ENCODE results near the gene RAB6B. TPM values are rescaled to one million over a fixed set of nuclear protein-coding genes. Genes with fewer than 3 reads are reported as not detected.

The RAB6B gene
- polyA plus RNA-seq, 6 donors from 2014 or later: 0.15 to 0.74 (median 0.24) TPM; not detected in 1

- no peaks in the 10 kb centered on the region for H3K36me3 Mint-ChIP-seq
- H3K9me3 Mint-ChIP-seq: no peaks in the 10 kb centered on the region
- ATAC-seq (ENCODE audit: low read depth in 2 of 2) (no peak), DNase-seq (no peak)
- peak overlapping the region in 1 of 6 donors; percentile 47 for H3K27ac Mint-ChIP-seq
- H3K4me3 Mint-ChIP-seq: no peak overlapping the region
- H3K27me3 Mint-ChIP-seq: peaks cover 0 to 7% (median 5%) of the 10 kb centered on the region in 3 donors
- no peaks in the 10 kb centered on the region for H3K4me1 Mint-ChIP-seq
These were observed 40.4 kb upstream of the RAB6B start for GRCh38 chr3:133935843-133936769.

GRCh38 chr3:133934996-133935842 is 39.5 kb upstream of the RAB6B start:
- H3K4me3 Mint-ChIP-seq: no peak overlapping the region
- DNase-seq: no peak
- H3K4me1 Mint-ChIP-seq: no peaks in the 10 kb centered on the region
- H3K9me3 Mint-ChIP-seq: no peaks in the 10 kb centered on the region
- H3K36me3 Mint-ChIP-seq: no peaks in the 10 kb centered on the region
- ATAC-seq (ENCODE audit: low read depth in 2 of 2): no peak
- H3K27me3 Mint-ChIP-seq: peaks cover 0 to 7% (median 5%) of the 10 kb centered on the region in 3 donors
- no peak overlapping the region for H3K27ac Mint-ChIP-seq

DNA sequence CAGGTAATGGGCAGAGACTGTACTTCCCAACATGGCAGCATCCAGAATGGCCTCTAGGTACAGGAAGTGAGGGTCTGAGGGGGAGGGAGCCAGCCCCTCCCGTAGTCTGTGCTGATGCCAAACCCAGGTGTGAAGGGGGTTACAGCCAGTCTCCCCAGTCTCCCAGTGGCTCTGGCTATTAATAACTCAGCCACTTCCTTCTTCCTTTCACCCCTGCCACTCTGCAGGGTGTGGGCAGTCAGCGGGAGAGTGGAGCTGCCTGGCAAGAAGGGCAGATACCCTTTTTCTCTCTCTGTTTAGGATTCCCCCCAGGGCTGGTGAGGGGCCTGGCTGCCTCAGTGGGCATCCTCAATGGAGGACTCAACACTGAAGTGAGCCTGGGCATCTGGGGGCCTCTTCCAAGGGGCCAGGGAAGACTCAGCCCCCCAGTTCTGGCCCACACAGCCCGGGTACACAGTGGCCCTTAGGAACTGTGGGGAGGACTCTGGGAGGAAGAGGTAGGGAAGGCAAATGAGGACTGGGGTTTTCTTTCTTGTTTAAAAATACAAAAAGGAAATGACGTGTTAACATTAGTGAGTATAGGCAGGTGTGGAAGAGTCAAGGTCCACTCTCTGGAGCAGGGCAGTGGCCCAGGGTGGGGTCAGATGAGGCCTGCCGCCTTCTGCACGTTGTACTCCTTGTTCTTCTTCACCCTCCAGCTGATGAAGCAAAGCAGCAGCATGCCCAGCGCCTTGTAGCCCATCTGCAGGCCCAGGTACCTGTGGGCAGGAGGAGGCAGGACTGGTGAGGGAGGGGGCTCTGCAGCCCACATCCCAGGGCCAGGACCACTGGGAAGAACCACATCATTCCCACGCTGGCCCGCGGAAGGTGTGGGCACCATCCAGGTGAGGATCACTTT is 38.6 kb upstream of the RAB6B start:
- Mint-ChIP-seq H3K4me1 (peaks cover 0 to 2% (median 0%) of the 10 kb centered on the region in 3 donors), H3K4me3 (no peak overlapping the region), H3K9me3 (no peaks in the 10 kb centered on the region), H3K36me3 (no peaks in the 10 kb centered on the region), H3K27ac (peak overlapping the region in 1 of 6 donors; percentile 15), H3K27me3 (peaks cover 0 to 9% (median 5%) of the 10 kb centered on the region in 3 donors)
- no peak for ATAC-seq (ENCODE audit: low read depth in 2 of 2)
- no peak for DNase-seq

GRCh38 chr3:133933097-133934024 is 37.7 kb upstream of the RAB6B start:
- H3K9me3 Mint-ChIP-seq: no peaks in the 10 kb centered on the region
- ATAC-seq (ENCODE audit: low read depth in 2 of 2): no peak
- H3K27me3 Mint-ChIP-seq: peaks cover 4 to 17% (median 5%) of the 10 kb centered on the region in 3 donors
- peaks cover 0 to 3% (median 0%) of the 10 kb centered on the region in 3 donors for H3K4me1 Mint-ChIP-seq
- H3K4me3 Mint-ChIP-seq: no peak overlapping the region
- no peak overlapping the region for H3K27ac Mint-ChIP-seq
- DNase-seq: no peak
- no peaks in the 10 kb centered on the region for H3K36me3 Mint-ChIP-seq

DNA sequence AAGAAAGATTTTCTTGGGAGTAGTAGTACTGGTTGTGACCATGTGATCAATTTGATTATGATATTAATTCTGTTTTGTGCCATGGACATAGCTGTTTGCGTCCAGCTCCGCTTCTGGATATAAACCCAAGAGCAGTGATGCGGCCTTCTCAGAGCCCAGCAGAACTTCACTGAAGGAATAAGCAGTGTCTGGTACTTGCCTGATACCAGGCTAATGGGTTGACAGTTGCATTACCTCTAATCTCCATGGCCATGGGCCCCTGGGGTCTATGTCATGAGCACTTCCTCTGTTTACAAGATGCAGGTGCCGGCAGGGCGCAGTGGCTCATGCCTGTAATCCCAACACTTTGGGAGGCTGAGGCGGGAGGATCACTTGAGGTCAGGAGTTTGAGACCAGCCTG is 36.3 kb upstream of the RAB6B start:
- Mint-ChIP-seq H3K4me3 (no peak overlapping the region), H3K27me3 (peaks cover 8 to 24% (median 14%) of the 10 kb centered on the region in 3 donors), H3K36me3 (no peaks in the 10 kb centered on the region), H3K4me1 (peaks cover 8 to 12% (median 12%) of the 10 kb centered on the region in 3 donors), H3K9me3 (no peaks in the 10 kb centered on the region), H3K27ac (no peak overlapping the region)
- DNase-seq: no peak
- ATAC-seq (ENCODE audit: low read depth in 2 of 2): no peak

- Mint-ChIP-seq H3K36me3 (no peaks in the 10 kb centered on the region), H3K27ac (no peak overlapping the region), H3K9me3 (no peaks in the 10 kb centered on the region), H3K4me3 (no peak overlapping the region), H3K4me1 (peaks cover 12 to 20% (median 19%) of the 10 kb centered on the region in 3 donors), H3K27me3 (peaks cover 13 to 33% (median 23%) of the 10 kb centered on the region in 3 donors)
- ATAC-seq (ENCODE audit: low read depth in 2 of 2): no peak
- no peak for DNase-seq
These were observed 35.4 kb upstream of the RAB6B start for GRCh38 chr3:133931084-133931483.

DNA sequence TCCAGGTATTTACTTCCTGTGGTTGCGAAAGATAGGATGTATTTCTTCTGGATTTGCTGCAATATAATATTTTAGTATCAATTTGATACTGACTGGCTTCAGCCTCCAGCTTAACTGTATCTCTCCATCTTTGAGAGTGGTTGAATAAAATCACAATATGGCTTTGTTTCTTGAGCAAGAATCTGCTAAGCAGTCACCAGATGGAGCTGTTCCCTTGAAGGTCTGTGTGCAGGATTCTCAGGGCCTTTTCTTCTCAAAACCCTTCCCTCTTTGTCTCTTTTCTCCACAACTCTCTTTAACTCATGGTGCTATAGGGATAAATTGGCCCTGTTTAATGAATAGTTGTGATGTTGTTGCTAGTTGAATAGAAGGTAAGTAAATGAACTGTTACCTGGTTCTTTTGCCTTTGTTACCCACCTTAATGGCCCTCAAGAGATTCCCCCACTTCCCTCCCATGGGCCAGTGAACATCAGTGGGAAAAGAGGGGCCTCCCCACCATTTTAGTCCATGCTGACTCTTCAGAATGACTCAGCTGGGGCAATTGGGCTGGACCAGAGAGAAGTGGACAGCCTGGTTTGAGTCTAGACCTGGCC is 34.8 kb upstream of the RAB6B start:
- H3K27me3 Mint-ChIP-seq: peaks cover 14 to 30% (median 20%) of the 10 kb centered on the region in 3 donors
- DNase-seq (no peak), ATAC-seq (ENCODE audit: low read depth in 2 of 2) (no peak)
- no peaks in the 10 kb centered on the region for H3K9me3 Mint-ChIP-seq
- H3K27ac Mint-ChIP-seq: no peak overlapping the region
- H3K4me1 Mint-ChIP-seq: peaks cover 12 to 20% (median 19%) of the 10 kb centered on the region in 3 donors
- H3K36me3 Mint-ChIP-seq: no peaks in the 10 kb centered on the region
- H3K4me3 Mint-ChIP-seq: peak overlapping the region in 1 of 8 donors; percentile 37

- Mint-ChIP-seq H3K4me1 (peaks cover 12 to 20% (median 19%) of the 10 kb centered on the region in 3 donors), H3K4me3 (peak overlapping the region in 5 of 8 donors; percentile 11 to 76 (median 61)), H3K27me3 (peaks cover 21 to 27% (median 22%) of the 10 kb centered on the region in 3 donors), H3K36me3 (no peaks in the 10 kb centered on the region), H3K9me3 (no peaks in the 10 kb centered on the region), H3K27ac (peak overlapping the region in 3 of 6 donors; percentile 56 to 92 (median 90))
- DNase-seq (no peak), ATAC-seq (ENCODE audit: low read depth in 2 of 2) (no peak)
These were observed 33.4 kb upstream of the RAB6B start for GRCh38 chr3:133928903-133929607.

GRCh38 chr3:133928136-133928893 is 32.6 kb upstream of the RAB6B start:
- no peaks in the 10 kb centered on the region for H3K36me3 Mint-ChIP-seq
- DNase-seq: no peak
- ATAC-seq (ENCODE audit: low read depth in 2 of 2): no peak
- H3K4me1 Mint-ChIP-seq: peaks cover 12 to 20% (median 19%) of the 10 kb centered on the region in 3 donors
- peak overlapping the region in 7 of 8 donors; percentile 35 to 80 (median 77) for H3K4me3 Mint-ChIP-seq
- peak overlapping the region in 4 of 6 donors; percentile 21 to 92 (median 56) for H3K27ac Mint-ChIP-seq
- H3K9me3 Mint-ChIP-seq: no peaks in the 10 kb centered on the region
- H3K27me3 Mint-ChIP-seq: peaks cover 21 to 27% (median 26%) of the 10 kb centered on the region in 3 donors

- Mint-ChIP-seq H3K27ac (peak overlapping the region in 3 of 6 donors; percentile 57 to 76 (median 74)), H3K4me1 (peaks cover 12 to 20% (median 19%) of the 10 kb centered on the region in 3 donors), H3K27me3 (peaks cover 21 to 30% (median 26%) of the 10 kb centered on the region in 3 donors), H3K36me3 (no peaks in the 10 kb centered on the region), H3K4me3 (peak overlapping the region; percentile 73 to 89 (median 82)), H3K9me3 (no peaks in the 10 kb centered on the region)
- ATAC-seq (ENCODE audit: low read depth in 2 of 2) (peak; percentile 96 to 97), DNase-seq (peak; percentile 87)
These were observed 31.9 kb upstream of the RAB6B start for GRCh38 chr3:133927540-133928066.

Measured in naive B cell (primary cell).